Mesodermal cell (in vitro differentiated cells): ENCODE results near the gene DNAJC12.
A peak's percentile ranks its signal among the peaks of the same experiment; 100 is the strongest.

Experiments used
- H3K27ac ChIP-seq: 2 replicates; pipeline ENCODE4 v1.7.0; 2013; ENCODE audit warnings: mild to moderate bottlenecking, low read depth, low read length, moderate library complexity; ENCODE audit not compliant: severe bottlenecking
- H3K36me3 ChIP-seq: 2 replicates; pipeline ENCODE4 v1.7.1; 2013; ENCODE audit warnings: mild to moderate bottlenecking, low read length, moderate library complexity; ENCODE audit not compliant: control insufficient read depth, insufficient read depth
- H3K4me1 ChIP-seq: one replicate; pipeline ENCODE4 v1.7.1; 2013; ENCODE audit warnings: mild to moderate bottlenecking, low read length; ENCODE audit not compliant: insufficient read depth, control insufficient read depth, poor library complexity, severe bottlenecking
- H3K4me3 ChIP-seq: 2 replicates; pipeline ENCODE4 v1.7.0; 2013; ENCODE audit warnings: low read length, control low read depth, mild to moderate bottlenecking; ENCODE audit not compliant: insufficient read depth, poor library complexity, severe bottlenecking; ENCODE audit errors: extremely low read depth
- H3K9me3 ChIP-seq: 2 replicates; pipeline ENCODE4 v1.7.1; 2013; ENCODE audit warnings: mild to moderate bottlenecking, low read length, moderate library complexity; ENCODE audit not compliant: control insufficient read depth
- whole genome bisulfite sequencing, 2 experiments: methylation state at CpG; one replicate each; pipeline ENCODE4 v1.1.5; 2013; ENCODE audit warnings: missing lambda C conversion rate in 2 of 2; ENCODE audit not compliant: insufficient coverage in 2 of 2; 5-methylcytosine and 5-hydroxymethylcytosine counted together

DNAJC12 gene

DNA sequence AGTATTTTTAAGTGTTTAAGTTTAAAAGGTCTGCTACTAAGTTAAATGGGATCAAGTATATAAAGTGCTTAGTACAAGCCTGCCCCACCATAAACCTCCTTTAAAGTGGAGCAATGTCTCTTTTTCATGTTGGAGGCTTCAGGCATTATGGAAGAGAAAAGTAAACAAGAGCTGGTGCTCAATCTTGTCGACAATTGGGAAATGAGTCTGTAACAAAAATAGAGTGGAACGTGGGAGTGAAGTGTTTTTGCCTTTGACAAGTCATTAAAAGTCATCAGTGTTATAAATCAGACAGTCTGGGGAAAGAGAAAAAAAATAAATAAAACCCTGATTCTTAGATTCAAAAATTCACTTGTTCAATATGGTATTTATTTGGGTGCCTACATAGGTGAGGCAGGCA, 44.7 kb downstream of the DNAJC12 start:
- Histone ChIP-seq H3K27ac (peak overlapping the region; percentile 16), H3K4me1 (peaks cover 5% of the 10 kb centered on the region), H3K9me3 (no peaks in the 10 kb centered on the region), H3K36me3 (no peaks in the 10 kb centered on the region), H3K4me3 (no peak overlapping the region)
- 75 to 78% methylated on average over 1 to 2 of the region's 2 CpGs for WGBS, 2 experiments

- Histone ChIP-seq H3K36me3 (no peaks in the 10 kb centered on the region), H3K4me3 (no peak overlapping the region), H3K27ac (no peak overlapping the region), H3K4me1 (peaks cover 5% of the 10 kb centered on the region), H3K9me3 (no peaks in the 10 kb centered on the region)
Observed at GRCh38 chr10:67792653-67793052, 45.3 kb downstream of the DNAJC12 start.

DNA sequence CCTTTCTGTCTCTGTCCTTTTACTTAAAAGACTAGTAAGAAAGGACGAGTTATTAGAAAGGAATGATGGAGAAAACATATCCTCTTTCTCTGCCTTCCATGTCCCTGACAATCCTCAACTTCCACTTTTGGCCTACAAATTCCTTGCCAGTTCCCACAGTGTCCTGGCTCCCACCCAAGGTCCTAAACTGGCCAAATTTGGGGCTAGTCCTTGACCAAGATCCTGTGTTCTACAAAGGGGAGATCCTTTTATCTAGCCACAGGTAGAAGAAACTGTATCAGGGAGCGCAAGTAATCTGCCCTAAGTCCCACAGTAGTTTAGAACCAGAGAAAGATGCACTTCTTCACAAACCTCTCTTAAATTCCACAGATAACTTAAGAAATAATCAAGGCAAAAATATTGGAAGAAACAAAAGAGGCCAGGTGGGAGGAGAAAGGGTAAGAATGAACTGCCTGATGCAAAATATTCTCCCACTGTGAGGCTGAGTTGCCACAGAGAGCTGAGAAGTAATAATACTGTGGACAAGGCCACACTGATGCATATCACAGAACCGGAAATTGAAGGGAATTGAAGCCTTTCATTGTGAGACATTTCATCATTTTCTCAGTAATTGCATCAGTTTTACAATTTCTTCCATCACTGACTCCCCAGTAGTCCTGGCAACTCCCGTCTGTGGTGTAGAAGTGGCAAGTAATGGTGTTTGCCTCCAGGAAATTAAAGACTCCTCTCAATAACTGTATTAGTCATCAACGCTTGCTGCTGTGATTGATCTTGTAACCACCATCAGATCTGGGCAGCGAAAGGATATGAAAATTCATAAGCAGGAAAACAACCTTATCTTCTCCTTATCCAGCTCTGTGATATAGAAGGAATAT, 47.2 kb downstream of the DNAJC12 start:
- no peaks in the 10 kb centered on the region for H3K9me3 ChIP-seq
- 80% methylated on average over 1 of the region's 6 CpGs; no CpG with 5 or more reads in 1 of the 2 experiments for WGBS, 2 experiments
- no peaks in the 10 kb centered on the region for H3K36me3 ChIP-seq
- H3K27ac ChIP-seq = no peak overlapping the region
- no peak overlapping the region for H3K4me3 ChIP-seq
- peaks cover 5% of the 10 kb centered on the region for H3K4me1 ChIP-seq

GRCh38 chr10:67789769-67790168, 48.2 kb downstream of the DNAJC12 start:
- H3K4me1 ChIP-seq = peaks cover 5% of the 10 kb centered on the region
- WGBS, 2 experiments = 60% methylated on average over 1 of the region's 2 CpGs; no CpG with 5 or more reads in 1 of the 2 experiments
- H3K4me3 ChIP-seq = no peak overlapping the region
- no peaks in the 10 kb centered on the region for H3K36me3 ChIP-seq
- H3K27ac ChIP-seq = no peak overlapping the region
- H3K9me3 ChIP-seq = no peaks in the 10 kb centered on the region

DNA sequence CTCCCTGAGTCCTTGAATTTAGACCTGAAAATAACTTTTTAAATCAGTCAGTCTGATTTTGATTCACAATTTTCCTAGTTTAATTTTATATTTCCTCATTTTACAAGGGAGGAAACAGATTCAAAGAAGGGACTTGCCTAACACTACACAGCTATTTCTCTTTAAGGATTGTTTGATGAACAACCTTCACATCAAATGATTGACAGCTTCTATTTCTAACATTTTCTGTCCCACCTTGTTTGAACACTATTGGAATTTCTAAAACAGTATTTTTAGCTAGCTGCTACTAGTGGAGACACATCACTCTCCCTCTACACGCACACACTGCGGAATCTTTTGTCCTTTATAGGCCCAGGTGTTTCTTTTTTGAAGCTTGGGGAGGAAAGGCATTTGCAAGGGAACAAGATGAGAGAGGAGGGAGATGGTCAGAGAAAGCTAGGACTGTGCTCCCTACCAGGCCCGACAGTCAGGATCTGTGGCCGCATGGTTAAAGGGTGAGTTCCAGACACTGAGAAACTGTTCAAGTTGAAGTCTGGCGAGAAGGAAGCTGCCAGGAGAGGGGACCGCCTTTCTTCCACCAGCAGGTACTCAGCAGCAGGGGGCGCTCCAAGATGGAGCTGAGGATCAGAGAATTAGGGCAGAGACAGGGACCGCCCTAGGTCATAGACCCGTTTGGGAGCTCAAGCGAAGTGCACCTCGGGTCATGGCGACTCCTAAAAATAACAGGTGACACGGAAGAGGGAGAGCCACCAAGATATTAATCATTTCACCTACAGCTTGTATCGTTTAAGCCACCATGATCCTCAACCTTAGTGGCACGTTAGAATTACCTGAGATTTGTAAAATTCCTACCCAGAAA, 49.7 kb downstream of the DNAJC12 start:
- Histone ChIP-seq H3K27ac (no peak overlapping the region), H3K4me3 (no peak overlapping the region), H3K4me1 (peaks cover 5% of the 10 kb centered on the region), H3K36me3 (no peaks in the 10 kb centered on the region), H3K9me3 (no peaks in the 10 kb centered on the region)
- WGBS, 2 experiments = 31 to 41% methylated on average over 6 to 7 of the region's 15 CpGs

GRCh38 chr10:67785098-67785497, 52.9 kb downstream of the DNAJC12 start:
- Histone ChIP-seq H3K27ac (no peak overlapping the region), H3K9me3 (no peaks in the 10 kb centered on the region)
- 80% methylated on average over 1 of the region's 1 CpG; no CpG with 5 or more reads in 1 of the 2 experiments for WGBS, 2 experiments

GRCh38 chr10:67784474-67784873, 53.5 kb downstream of the DNAJC12 start:
- no peaks in the 10 kb centered on the region for H3K36me3 ChIP-seq
- H3K27ac ChIP-seq = no peak overlapping the region
- H3K9me3 ChIP-seq = no peaks in the 10 kb centered on the region
- H3K4me3 ChIP-seq = no peak overlapping the region
- 90 to 92% methylated on average over 3 of the region's 3 CpGs for WGBS, 2 experiments
- H3K4me1 ChIP-seq = peaks cover 1% of the 10 kb centered on the region

More at GRCh38 chr10:67785098-67785497, 52.9 kb downstream of the DNAJC12 start:
- Histone ChIP-seq H3K36me3 (no peaks in the 10 kb centered on the region), H3K4me1 (peaks cover 5% of the 10 kb centered on the region), H3K4me3 (no peak overlapping the region)

DNA sequence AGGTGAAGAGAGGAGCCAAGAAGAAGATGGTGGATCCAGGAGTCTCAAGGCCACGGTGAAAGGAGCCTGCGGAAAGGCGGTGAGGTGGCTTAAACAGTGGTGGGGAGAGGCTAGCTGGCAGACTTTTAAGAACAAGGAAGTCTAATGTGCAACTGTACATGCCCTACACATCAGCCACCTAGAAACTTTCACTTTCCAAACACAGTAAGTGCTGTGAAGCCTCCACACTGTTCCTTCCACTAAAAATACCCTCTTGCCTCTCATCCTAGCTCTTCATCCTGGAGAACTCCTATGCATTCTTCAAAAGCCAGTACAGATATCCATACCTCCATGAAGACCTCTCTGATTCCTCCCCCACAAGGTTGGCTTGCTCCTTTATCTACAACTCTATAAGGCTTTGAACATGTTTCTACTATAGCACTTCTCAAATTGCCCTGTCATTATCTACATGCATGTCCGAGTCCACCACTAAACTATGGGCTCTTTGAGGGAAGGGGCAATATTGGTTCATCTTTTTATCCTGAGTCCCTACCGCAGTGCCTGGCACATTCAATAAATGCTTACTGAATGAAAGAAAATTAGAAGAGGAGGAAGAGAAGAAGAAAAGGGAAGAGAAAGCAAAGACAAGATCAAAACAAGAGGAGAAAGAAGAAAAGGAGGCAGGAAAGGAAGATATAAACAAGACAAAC, 54.2 kb downstream of the DNAJC12 start:
- H3K4me3 ChIP-seq = no peak overlapping the region
- WGBS, 2 experiments = 91 to 100% methylated on average over 1 of the region's 5 CpGs
- no peaks in the 10 kb centered on the region for H3K36me3 ChIP-seq
- H3K27ac ChIP-seq = no peak overlapping the region
- no peaks in the 10 kb centered on the region for H3K4me1 ChIP-seq
- no peaks in the 10 kb centered on the region for H3K9me3 ChIP-seq

- Histone ChIP-seq H3K36me3 (no peaks in the 10 kb centered on the region), H3K9me3 (no peaks in the 10 kb centered on the region), H3K4me3 (no peak overlapping the region), H3K4me1 (no peaks in the 10 kb centered on the region), H3K27ac (no peak overlapping the region)
- WGBS, 2 experiments = 74 to 91% methylated on average over 2 of the region's 2 CpGs
Observed at GRCh38 chr10:67782530-67782929, 55.5 kb downstream of the DNAJC12 start.

- whole genome bisulfite sequencing, 2 experiments = 71 to 83% methylated on average over 1 to 3 of the region's 4 CpGs
- H3K4me1 ChIP-seq = peaks cover under 1% of the 10 kb centered on the region
- H3K27ac ChIP-seq = no peak overlapping the region
- no peaks in the 10 kb centered on the region for H3K36me3 ChIP-seq
- H3K4me3 ChIP-seq = no peak overlapping the region
- no peaks in the 10 kb centered on the region for H3K9me3 ChIP-seq
Observed at GRCh38 chr10:67780759-67781538, 57.0 kb downstream of the DNAJC12 start.
